A549 treated with AZD9567 at 1 μM for 4 hours (cell line): Measurements from ENCODE around the gene SH3GL1. TPM values are rescaled to one million over a fixed set of nuclear protein-coding genes. Genes with fewer than 3 reads are reported as not detected.

Experiments used
- total RNA-seq: library from RNA; stranded (reverse); fragments of 200-300 nt; extraction: Qiagen RNA extraction; gene quantifications from 5 replicates; pipeline ENCODE4 v1.2.3, GENCODE V29; 2022; ENCODE audit not compliant: insufficient read depth

The SH3GL1 gene
- total RNA-seq, result 46.8 to 63.3 TPM (median 59.2 TPM) in 5 replicates

DNA sequence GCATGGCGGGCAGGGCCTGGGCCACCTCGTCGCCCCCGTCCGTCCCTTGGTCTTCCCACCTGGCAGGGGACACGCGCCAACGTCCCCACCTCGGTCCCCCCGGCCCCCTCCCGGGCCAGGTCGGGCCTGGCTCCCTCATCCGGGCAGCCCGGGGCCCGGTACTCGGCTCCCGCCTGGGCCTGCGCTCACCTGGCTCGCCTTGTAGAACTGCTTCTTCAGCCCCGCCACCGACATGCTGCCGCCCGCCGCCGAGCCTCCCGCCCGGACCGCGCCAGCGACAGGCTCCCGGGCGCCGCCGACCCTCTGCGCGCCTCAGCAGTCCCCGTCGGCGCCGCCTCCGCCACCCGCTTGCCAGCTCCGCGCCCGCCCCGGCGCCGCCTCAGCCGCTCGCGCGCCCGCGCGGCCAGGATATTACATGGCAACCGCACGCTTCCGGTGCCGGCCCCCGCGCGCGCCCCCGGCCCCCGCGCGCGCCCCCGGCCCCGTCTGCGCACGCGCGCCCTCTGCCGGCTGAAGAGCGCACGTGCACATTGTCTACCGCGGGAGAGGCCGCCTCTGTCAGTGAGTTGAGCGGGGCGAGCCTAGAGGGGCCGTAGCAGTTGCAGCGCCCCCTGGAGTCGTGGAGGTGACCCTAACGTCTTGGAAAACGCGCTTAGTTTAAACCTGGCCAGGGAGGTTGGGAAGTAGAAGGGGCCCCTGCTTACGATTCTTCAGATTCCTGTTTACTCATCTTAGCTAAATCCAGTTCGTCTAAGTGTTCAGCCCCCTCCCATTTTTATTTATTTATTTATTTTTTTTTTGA is at the start of gene SH3GL1:
Gene SH3GL1, minus strand, starts transcription at position 413 of the 802 bp plus-strand sequence. Its CDS starts 179 bp downstream, at position 234.

DNA sequence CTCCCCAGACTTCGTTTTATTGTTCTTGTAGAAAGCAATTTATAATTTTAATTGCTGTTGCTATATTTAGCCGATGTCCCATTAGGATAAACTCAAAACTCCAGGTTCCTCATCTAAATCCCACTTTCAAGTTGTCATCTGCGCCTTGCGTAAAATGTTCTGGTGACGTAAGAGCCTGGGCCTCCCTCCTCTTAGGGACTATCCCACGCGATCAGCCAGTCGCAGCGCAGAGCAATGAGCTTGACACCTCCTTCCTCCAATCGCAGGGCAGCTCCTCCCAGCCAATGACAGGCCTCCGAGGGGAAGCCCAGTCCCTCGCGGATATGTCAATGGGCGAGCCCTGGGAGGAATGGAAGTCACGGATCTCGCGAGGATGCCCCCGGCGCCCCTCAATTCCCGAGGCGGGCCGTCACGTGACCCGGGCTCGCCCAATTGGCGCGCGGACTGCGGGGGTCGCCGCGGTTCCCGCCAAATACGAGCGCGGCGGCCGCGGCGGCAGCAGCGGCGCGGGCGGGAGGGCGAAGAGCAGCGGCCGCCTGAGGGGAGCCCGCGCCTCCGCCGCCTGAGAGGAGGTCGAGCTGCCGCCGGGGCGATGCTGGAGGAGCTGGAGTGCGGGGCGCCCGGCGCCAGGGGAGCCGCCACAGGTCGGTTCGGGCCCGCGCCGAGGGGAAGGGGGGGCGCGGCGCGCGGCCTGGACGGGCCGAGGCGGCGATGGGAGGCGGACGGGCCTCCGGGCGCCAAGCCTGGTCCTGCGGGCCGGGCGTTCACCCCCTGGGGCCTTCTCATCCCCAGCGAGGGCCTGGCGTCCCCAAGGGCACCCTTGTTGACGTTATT is 2.0 kb upstream of the SH3GL1 start, which contains the start of gene CHAF1A:
Gene CHAF1A, plus strand, starts transcription at position 470 of the 834 bp plus-strand sequence. Its CDS starts 123 bp downstream, at position 593.

GRCh38 chr19:4343370-4344307 is 56.7 kb downstream of the SH3GL1 start, which contains the start of gene MPND:
TSS of gene MPND (plus strand) at chr19:4343562. CDS start at chr19:4343594, 32 bp downstream.

DNA sequence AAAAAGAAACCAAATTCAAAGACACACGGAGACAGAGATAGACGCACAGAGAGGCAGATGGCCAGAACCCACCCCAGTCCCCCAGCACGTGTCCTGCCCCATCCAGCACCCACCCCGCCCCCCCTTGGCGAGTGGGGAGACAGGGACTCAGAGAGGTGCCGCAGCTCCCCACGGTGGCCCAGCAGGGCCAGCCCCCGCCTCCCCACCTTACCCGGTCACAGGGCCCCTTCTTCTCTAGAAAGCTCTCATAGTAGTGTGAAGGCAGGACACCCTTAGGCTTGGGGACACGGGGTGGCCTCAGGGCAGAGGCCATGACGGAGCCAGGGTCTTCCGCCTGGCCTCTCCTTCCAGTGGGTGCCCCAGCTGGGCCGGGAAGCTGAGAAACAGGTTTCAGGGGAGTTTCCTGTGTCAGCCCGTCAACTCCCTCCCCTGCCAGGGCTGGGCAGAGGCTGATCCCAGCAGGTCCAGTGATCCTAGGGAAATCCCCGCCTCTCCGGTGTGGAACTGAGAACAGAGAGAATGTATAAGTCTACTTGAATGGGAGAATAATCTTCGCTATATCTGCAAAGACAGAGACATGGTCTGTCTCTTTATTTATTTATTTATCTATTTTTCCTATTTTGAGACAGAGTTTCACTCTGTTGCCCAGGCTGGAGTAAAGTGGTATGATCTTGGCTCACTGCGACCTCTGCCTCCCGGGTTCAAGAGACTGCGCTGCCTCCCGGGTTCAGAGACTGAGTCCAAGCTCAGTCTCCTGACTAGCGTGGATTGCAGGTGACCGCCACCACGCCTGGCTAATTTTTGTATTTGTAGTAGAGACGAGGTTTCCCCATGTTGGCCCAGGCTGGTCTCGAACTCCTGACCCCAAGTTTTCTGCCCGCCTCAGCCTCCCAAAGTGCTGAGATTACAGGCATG is 61.6 kb downstream of the SH3GL1 start, which contains the start of gene STAP2:
Gene STAP2, minus strand, starts transcription at position 387 of the 915 bp plus-strand sequence. Its CDS starts 74 bp downstream, at position 313.

Other genes starting within 250 kb of the SH3GL1 start
- 0.06 to 0.07 TPM in 2 of 5 replicates, not detected in the others for gene CREB3L3, start 246.9 kb downstream of the SH3GL1 start, total RNA-seq
- 18.1 to 36.6 TPM (median 34.4 TPM) in 5 replicates for gene SIRT6, start 218.0 kb downstream of the SH3GL1 start, total RNA-seq
- gene ANKRD24, start 217.9 kb downstream of the SH3GL1 start, total RNA-seq, result 0.22 to 0.41 TPM (median 0.29 TPM) in 4 of 5 replicates, not detected in the other
- 3.1 to 6.1 TPM (median 3.1 TPM) in 5 replicates for gene EBI3, start 171.0 kb downstream of the SH3GL1 start, total RNA-seq
- gene YJU2, start 153.5 kb downstream of the SH3GL1 start, total RNA-seq, result 17.1 to 22.7 TPM (median 19.0 TPM) in 5 replicates
- 0.11 TPM in 1 of 5 replicates, not detected in the others for gene SHD, start 121.3 kb downstream of the SH3GL1 start, total RNA-seq
- not detected in 5 replicates for gene TMIGD2, start 98.2 kb downstream of the SH3GL1 start, total RNA-seq
- 4.1 to 8.8 TPM (median 7.8 TPM) in 5 replicates for gene FSD1, start 95.9 kb downstream of the SH3GL1 start, total RNA-seq
- gene STAP2, start 61.7 kb downstream of the SH3GL1 start, total RNA-seq, result 0.08 TPM in 1 of 5 replicates, not detected in the others
- 8.7 to 11.5 TPM (median 9.6 TPM) in 5 replicates for gene MPND, start 57.0 kb downstream of the SH3GL1 start, total RNA-seq
- gene CHAF1A, start 2.1 kb upstream of the SH3GL1 start, total RNA-seq, result 21.3 to 23.7 TPM (median 22.3 TPM) in 5 replicates
- gene UBXN6, start 57.2 kb upstream of the SH3GL1 start, total RNA-seq, result 56.1 to 61.9 TPM (median 57.8 TPM) in 5 replicates
- 22.6 to 33.1 TPM (median 27.5 TPM) in 5 replicates for gene HDGFL2, start 71.8 kb upstream of the SH3GL1 start, total RNA-seq
- 0.08 to 0.14 TPM (median 0.09 TPM) in 4 of 5 replicates, not detected in the other for gene PLIN4, start 117.9 kb upstream of the SH3GL1 start, total RNA-seq
- 0.11 to 0.26 TPM (median 0.15 TPM) in 4 of 5 replicates, not detected in the other for gene PLIN5, start 134.7 kb upstream of the SH3GL1 start, total RNA-seq
- 0.07 to 0.23 TPM (median 0.22 TPM) in 3 of 5 replicates, not detected in the others for gene LRG1, start 139.5 kb upstream of the SH3GL1 start, total RNA-seq
- 4.6 to 6.0 TPM (median 5.2 TPM) in 5 replicates for gene SEMA6B, start 159.1 kb upstream of the SH3GL1 start, total RNA-seq
- gene TNFAIP8L1, start 239.0 kb upstream of the SH3GL1 start, total RNA-seq, result 3.1 to 4.6 TPM (median 4.1 TPM) in 5 replicates